GM19193 (cell line): ENCODE measurements around the gene L3MBTL4.

Source experiments
- POLR2A ChIP-seq: IDR thresholded peaks from 4 replicates; pipeline ENCODE4 v1.6.1; 2011; ENCODE audit not compliant: insufficient read depth, insufficient read length; ENCODE audit errors: extremely low read depth

The L3MBTL4 gene

DNA sequence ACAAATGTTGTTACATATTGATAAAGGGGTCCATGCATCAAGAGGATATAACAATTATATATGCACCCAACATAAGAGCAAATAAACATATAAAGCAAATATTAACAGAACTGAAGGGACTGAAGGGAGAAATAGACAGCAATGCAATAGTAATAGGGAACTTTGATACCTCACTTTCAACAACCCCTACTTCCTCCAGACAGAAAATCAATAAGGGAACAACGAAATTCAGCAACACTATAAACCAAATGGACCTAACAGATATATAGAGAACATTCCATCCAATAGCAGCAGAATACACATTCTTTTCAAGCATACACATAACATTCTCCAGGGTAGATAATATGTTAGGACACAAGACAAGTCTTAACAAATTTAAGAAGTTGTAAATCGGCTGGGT is 71.7 kb downstream of the L3MBTL4 start:
- TF ChIP-seq POLR2A = no peak

DNA sequence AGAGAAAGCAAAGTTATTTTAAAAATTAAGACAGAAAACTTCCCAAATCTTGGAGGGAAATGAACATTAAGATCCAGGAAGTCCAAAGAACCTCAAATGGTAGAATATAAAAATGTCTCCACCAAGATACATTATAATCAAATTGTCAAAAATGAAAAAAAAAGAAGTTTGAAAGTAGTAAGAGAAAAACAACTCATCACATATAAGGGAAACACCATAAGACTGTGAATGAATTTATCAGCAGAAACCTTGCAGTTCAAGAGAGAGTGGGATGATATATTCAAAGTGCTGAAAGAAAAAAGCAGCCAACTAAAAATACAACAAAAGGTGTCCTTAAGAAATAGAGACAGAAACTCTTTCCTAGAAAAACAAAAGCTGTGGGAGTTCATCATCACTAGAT is 73.0 kb downstream of the L3MBTL4 start:
- TF ChIP-seq POLR2A = no peak

DNA sequence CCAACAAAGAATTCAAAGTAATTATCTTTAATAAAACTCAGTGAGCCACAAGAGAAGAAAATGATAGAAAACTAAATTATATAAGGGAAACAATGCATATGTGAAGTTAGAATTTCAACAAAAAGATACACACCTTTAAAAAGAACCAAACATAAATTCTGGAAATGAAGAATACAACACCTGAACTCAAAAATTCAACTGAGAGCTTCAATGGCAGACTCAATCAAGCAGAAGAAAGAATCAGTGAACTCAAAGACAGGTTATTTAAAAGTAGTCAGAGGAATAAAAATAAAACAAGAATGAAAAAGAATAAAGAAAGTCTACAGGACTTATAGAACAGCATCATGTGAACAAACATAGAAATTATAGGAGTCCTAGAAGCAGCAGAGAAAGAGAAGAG is 73.4 kb downstream of the L3MBTL4 start:
- TF ChIP-seq POLR2A = no peak

DNA sequence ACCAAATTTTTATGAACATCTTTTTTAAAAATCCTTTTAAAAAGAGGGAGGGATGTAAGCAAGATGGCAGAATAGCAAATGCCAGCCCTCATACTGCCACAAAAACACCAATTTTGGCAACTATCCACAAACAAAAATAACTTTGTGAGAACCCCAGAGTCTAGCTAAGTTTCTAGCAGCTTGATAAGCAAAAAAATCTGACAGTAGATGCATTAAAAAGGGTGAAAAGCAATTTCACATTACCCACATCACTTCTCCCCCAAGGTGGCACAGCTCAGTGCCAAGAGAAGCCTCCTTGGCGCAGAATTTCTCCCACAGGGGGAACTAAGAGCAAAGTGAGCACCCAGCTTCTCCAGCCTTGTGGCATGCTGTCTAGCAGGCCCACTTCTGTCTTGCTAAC is 74.6 kb downstream of the L3MBTL4 start:
- TF ChIP-seq POLR2A = no peak

DNA sequence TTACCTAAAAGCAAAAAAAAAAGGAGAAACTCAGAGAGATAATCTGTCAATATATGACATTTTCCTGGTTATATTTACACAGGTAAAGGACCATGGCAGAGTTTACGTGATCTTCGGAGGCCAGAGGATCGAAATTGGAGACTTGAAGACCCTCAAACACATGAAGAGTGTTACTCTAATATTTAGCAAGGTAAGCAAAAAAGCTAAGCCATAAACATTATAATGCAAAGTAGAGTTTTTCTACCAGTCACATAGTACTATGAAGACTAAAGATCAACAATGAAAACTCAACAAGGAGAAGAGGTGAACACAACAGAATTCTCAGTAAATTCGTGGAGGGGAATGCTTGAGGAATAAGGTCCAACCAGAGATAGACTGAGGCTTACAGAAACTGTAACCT is 78.5 kb downstream of the L3MBTL4 start:
- TF ChIP-seq POLR2A = no peak

DNA sequence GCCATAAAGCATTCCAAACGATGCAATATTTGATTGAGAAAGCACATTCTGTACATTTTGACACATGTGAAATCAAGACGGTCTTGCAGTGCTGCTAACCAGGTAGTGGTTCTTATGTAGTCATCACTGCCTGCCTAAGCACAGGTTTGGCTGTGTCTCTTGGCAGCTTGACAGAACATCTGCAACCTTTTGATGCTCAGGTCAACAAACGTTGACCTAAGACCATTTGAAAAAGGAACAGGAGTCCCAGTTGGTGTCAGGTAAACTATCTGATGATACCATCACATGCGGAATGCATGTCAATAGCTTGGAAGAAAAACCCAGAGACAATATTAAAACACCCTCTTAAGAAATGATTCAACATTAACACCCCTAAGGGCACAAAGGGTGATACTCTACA is 80.7 kb downstream of the L3MBTL4 start:
- no peak for TF ChIP-seq POLR2A

DNA sequence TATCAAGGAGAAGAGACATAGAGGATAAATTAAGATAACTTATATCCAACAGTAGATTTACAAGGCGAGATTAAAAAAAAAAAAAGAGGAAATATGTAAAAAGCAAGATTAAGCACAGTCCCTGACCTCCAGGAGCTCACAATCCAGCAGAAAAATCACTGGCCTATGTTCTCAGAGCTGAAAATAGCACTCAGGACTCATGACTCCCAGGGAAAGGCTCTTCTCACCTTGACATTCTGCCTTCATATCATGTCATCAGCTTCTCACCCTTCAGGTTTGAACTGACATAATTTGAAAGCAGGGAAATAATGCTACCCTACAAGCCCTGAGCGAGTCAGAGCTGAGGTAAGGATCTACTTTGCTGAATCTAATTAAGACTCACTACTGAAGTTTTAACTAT is 82.8 kb downstream of the L3MBTL4 start:
- TF ChIP-seq POLR2A = no peak

DNA sequence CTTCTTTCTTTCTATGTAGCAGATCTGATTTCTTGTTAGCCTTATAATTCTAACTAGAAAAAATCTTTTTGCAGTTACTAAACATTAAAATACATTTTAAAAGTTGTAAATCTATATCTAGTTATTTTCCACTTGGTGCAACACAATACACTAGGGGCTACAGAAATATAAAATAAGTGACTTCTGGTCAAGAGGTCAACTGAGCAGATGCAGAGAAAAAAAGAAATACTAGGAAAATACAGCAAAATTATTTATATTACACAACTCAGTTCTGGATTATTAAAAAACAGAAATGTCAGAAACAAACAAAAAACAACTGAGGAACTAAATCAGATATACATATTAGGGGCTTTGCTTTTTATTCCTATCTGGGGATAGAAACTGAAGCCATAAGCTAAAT is 83.9 kb downstream of the L3MBTL4 start:
- no peak for TF ChIP-seq POLR2A

DNA sequence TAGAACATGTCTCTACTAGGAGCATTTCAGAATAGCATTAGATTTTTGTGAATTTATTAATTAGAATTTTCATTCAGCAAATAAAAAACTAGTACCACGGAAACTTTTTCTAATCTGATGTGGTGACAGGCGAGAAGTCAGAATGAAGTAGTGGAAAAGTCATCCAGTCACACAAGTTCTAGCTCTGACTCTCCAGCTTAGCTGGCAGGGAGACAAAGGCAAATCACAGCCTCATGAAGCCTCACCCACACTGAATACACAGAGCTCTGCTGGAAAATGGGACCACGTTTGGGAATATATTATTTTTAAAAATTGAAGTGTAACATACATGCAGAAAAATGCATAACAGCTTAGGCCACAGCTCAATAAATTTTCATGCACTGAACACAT is 86.1 kb downstream of the L3MBTL4 start:
- no peak for TF ChIP-seq POLR2A

DNA sequence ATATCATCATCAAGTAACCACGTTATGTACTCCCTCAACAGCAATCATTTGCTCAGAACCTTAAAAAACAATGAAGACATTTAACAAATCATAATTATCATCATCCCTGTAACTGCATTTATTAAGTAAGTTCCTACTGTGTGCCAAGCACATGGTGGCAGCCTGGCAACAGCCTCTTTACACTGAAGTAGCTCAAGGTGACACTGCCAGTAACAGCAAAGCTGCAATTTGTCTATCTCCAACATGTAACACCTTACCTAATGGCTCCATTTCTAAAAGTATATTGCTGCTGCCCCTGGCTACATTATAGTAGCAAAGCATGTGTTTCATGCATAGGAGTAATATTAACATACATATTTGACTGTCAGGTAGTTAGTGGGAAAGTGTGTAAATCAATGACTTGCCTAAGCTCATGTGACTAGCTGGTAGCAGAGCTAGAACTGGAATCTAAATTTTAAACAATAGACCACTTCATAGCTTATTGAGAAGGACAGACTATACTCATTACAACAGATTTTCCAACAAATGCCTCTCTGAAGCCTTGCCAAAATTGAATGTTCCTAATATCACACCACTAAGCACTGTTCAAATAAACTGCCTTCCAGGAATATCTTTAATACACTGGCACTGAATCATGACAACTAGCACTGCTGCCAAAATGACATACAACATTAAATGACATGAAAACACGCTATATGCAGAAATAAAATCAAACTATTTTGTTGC is 86.7 kb downstream of the L3MBTL4 start:
- no peak for TF ChIP-seq POLR2A

DNA sequence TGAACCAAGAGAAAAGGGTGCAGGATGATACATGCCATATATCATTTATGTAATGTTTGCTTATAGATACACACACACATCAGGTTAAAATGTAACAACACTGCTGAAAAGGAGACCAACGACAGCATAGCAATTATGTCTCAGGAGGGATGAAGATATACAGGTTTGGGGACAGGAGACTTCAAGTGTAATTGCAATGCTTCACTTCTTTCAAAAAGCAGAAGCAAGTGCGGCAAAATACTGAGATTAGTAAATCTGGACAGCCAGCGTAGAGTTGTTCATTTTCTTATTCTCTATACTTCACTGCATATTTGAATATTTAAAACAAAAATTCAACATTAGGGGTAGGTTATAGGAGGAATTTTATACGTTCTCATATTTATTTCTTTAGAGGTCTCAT is 87.2 kb downstream of the L3MBTL4 start:
- TF ChIP-seq POLR2A = no peak

DNA sequence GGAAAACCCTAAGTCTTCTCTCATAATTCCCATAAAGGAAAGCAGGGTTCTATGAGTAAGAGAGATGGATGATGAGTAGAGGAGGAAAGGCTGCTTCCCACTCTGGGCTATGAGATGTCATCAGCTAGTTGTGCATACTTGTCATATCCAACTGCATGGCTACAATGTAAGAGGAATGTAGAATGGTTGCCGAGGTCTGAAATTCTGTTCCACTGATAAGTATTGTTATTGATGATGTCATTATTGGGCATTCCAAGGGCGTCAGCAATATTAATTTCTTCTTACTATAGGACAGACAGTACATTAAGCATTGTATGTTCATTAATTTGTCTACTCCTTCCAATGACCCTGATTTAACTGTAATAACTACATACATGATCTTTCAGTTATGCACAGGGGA is 88.1 kb downstream of the L3MBTL4 start:
- TF ChIP-seq POLR2A = no peak

DNA sequence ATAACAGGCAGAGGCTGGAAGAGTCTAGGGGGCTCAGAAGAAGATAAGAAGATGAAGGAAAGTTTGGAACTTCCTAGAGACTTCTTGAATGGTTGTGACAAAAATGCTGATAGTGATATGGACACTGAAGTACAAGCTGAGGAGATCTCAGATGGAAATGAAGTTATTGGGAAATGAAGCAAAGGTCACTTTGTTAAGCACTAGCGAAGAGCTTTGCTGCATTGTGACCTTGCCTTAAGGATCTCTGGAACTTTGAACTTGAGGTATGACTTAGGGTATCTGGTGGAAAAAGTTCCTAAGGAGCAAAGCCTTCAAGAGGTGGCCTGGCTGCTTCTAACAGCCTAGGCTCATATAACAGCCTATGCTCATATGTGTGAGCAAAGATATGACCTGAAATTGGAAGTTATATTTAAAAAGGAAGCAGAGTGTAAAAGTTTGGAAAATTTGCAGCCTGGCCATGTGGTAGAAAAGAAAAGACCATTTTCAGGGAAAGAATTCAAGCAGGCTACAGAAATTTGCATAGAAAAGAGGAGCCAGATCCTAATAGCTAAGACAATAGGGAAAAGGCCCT is 91.3 kb downstream of the L3MBTL4 start:
- TF ChIP-seq POLR2A = no peak

DNA sequence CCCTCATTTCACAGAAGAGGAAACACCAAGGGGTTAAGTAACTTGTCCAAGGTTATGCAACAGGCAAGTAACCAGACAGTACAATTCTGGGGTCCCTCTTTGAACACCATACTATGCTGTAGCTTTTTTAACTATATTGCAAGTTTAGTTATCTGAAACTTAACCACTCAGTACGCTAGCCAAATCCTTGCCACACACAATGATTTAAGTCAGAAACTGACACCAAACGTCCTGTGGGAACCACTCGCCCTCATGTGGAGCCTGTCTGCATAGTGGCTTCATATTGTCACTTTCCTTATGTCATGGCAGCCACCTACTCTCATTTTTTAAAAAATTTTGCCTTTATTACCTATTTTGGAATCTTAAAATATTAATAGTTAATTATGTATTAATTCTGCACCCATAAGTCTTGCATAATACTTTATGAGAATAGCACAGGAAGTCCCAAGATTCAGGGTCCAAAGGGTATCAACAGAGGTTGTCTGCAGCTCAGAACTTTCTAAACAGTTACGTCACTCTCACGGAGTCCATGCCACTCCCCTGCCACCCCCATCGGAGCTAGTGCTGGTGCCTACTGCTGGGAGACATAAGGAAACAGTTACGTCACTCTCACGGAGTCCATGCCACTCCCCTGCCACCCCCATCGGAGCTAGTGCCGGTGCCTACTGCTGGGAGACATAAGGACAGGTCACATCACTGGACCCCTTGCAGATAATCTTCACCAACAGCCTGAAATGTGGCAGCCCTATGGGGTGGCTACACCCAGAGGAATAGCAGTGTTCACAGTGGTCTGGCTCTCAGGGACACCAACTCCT is 99.0 kb downstream of the L3MBTL4 start:
- no peak for TF ChIP-seq POLR2A

DNA sequence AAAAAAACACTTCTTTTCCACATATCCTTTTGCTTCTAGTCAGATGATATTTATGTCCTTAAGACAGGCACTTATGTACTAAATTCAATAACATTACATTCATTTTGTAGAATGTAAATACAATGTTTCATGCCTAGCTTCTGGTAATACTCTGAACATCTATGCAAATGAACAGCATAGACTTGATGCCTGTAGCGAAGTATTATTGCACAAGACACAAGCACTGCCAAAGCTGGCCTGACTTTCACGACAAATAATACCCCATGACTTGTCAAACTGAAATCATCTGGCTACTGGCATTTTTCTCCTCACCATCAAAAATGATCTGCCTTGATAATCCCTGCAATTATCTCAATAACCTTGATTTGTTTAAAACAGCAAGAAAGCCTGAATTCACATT is 101.3 kb downstream of the L3MBTL4 start:
- TF ChIP-seq POLR2A = no peak

DNA sequence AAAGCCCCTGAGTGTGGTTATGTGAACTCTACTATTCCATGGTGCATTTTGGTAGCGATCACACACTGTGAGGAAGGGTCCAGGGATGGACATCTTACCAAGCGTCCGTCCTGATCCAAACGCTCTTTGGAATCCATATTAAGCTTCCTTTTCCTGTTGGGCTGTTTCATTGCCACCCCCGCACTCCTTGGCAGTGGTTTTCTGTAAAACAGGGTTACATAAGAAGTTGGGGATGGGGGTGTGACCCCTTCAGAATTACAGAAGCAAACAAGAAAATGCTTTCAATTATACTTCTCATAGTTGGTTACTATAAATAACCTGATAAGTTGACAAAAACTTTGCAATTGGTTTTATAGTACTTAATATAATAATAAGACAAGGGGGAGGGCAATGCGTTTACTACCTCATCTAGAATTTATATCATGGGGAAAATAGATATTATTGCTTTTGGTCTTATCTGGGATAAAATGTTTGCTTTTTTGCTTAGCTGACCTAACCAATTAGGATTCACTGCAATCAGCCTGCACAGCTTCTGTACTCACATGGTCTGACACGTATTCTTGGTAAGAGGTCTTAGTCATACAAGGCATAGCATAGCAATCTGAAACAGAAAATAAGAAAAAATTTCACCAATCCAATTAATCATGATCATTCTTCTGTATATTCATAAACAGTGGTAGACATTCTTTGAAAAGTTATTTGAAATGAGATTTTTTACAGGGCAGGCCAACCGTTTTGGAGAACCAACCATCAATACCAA is 103.1 kb downstream of the L3MBTL4 start:
- TF ChIP-seq POLR2A = no peak

DNA sequence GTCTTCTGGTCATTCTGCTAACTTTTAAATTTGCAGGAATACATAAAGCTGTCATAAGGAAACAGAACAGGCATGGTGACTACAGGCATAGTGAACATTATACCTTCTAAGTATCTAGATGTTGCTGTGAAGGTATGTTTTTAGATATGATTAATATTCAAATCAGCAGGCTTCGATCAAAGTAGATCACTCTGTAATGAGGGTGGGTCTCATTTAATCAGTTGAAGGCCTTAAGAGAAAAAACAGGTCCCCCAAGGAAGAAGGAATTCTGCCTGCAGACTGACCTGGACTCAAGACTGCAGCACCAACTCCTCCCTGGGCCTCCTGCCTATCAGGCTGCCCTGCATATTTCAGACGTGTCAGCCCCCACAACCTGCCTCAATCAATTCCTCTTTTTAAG is 104.0 kb downstream of the L3MBTL4 start:
- TF ChIP-seq POLR2A = no peak
